Lung (tissue), 12 donors: ENCODE measurements around the gene NPFFR1. TPM values are rescaled to one million over a fixed set of nuclear protein-coding genes. Genes with fewer than 3 reads are reported as not detected.

Experiments used
- ATAC-seq: fragments of 200-7000 bp; cut with Tn5 transposase; one replicate; pipeline ENCODE4 v1.9.1; 2020; ENCODE audit warnings: moderate number of reproducible peaks; ENCODE audit not compliant: insufficient read depth, low FRiP score
- DNase-seq, 3 donors: peaks; one replicate each; pipeline ENCODE4 v3.0.0-alpha.2; 2013 to 2017
- H3K27ac ChIP-seq, 2 donors: one replicate each; pipeline ENCODE4 v1.5.1; 2013; ENCODE audit warnings: mild to moderate bottlenecking in 2 of 2, moderate library complexity in 2 of 2, control low read depth in 1 of 2, inconsistent platforms in 1 of 2, low read depth in 1 of 2, low read length in 1 of 2
- H3K27me3 ChIP-seq, 3 donors: one replicate each; pipeline ENCODE4 v1.5.1; 2013; ENCODE audit warnings: low read length in 2 of 3; ENCODE audit not compliant: control insufficient read depth in 3 of 3, insufficient read depth in 3 of 3
- H3K36me3 ChIP-seq, 4 donors: one replicate each; pipeline ENCODE4 v1.5.1; 2013; ENCODE audit warnings: low read length in 4 of 4, mild to moderate bottlenecking in 1 of 4, moderate library complexity in 1 of 4; ENCODE audit not compliant: control insufficient read depth in 4 of 4, insufficient read depth in 4 of 4
- H3K4me1 ChIP-seq, 5 donors: one replicate each; pipeline ENCODE4 v1.5.1; 2013; ENCODE audit warnings: low read length in 5 of 5, mild to moderate bottlenecking in 2 of 5, moderate library complexity in 1 of 5; ENCODE audit not compliant: control insufficient read depth in 5 of 5, insufficient read depth in 5 of 5
- H3K4me3 ChIP-seq: one replicate; pipeline ENCODE4 v1.5.1; 2013; ENCODE audit warnings: mild to moderate bottlenecking, control low read depth, moderate library complexity
- H3K9ac ChIP-seq, 2 donors: one replicate each; pipeline ENCODE4 v1.5.1; 2013; ENCODE audit warnings: low read length in 2 of 2, control low read depth in 1 of 2; ENCODE audit not compliant: insufficient read depth in 1 of 2
- H3K9me3 ChIP-seq, 4 donors: one replicate each; pipeline ENCODE4 v1.5.1; 2013; ENCODE audit warnings: low read length in 3 of 4, mild to moderate bottlenecking in 1 of 4, moderate library complexity in 1 of 4; ENCODE audit not compliant: control insufficient read depth in 4 of 4, insufficient read depth in 3 of 4
- CTCF ChIP-seq: IDR thresholded peaks from 2 replicates; pipeline ENCODE4 v1.5.1; 2012; ENCODE audit warnings: mild to moderate bottlenecking; ENCODE audit errors: control extremely low read depth, extremely low read depth
- WGBS, 2 donors: extraction: QIAGEN DNeasy Blood & Tissue Kit; methylation state at CpG; one replicate each; pipeline ENCODE4 v1.1.7; 2013; 5-methylcytosine and 5-hydroxymethylcytosine counted together
- polyA plus RNA-seq, 2 donors: library from polyadenylated mRNA; stranded (reverse); fragments of 200-250 nt; gene quantifications; one replicate each; pipeline ENCODE4 v1.2.1, GENCODE V29; 2013
- total RNA-seq, 2 donors: library from RNA; depleted of rRNA in 1 of 2; stranded (reverse); fragments of >200 nt in 1 of 2; gene quantifications; one replicate each; pipeline ENCODE4 v1.2.1, GENCODE V29; 2014 to 2021
- donor health status: control.
- donor health status: control.
- donor health status: Bipolar disorder and iron deficiency.
- donor health status: healthy.
- donor health status: DM: yes; HTN: yes; CAD: no.

Gene NPFFR1
- total and polyA plus RNA-seq, 4 donors = 0.12 to 2.2 (median 0.14) TPM

- Histone ChIP-seq H3K9me3 (no peaks in the 10 kb centered on the region), H3K27ac (peak overlapping the region in 1 of 2 donors; percentile 1), H3K36me3 (no peaks in the 10 kb centered on the region), H3K4me3 (no peak overlapping the region), H3K4me1 (peaks cover 0 to 14% (median 2%) of the 10 kb centered on the region in 5 donors), H3K9ac (no peak overlapping the region), H3K27me3 (no peaks in the 10 kb centered on the region)
- no peak for TF ChIP-seq CTCF
- DNase-seq = no peak
- ATAC-seq = no peak
- 84% methylated on average over 10 of the region's 10 CpGs for WGBS, 2 donors
Measured at GRCh38 chr10:70324951-70325781, 41.4 kb upstream of the NPFFR1 start.

- Histone ChIP-seq H3K4me3 (no peak overlapping the region), H3K4me1 (peaks cover 0 to 14% (median 2%) of the 10 kb centered on the region in 5 donors), H3K27ac (peak overlapping the region in 1 of 2 donors; percentile 2), H3K9me3 (no peaks in the 10 kb centered on the region), H3K27me3 (no peaks in the 10 kb centered on the region), H3K36me3 (no peaks in the 10 kb centered on the region), H3K9ac (no peak overlapping the region)
- DNase-seq (no peak), ATAC-seq (no peak)
- WGBS, 2 donors = 48 to 70% methylated on average over 11 of the region's 11 CpGs
- TF ChIP-seq CTCF = no peak
Measured at GRCh38 chr10:70324339-70324861, 40.6 kb upstream of the NPFFR1 start.

GRCh38 chr10:70323697-70324338, 40.0 kb upstream of the NPFFR1 start:
- no peaks in the 10 kb centered on the region for H3K27me3 ChIP-seq
- no peak overlapping the region for H3K4me3 ChIP-seq
- H3K9ac ChIP-seq = no peak overlapping the region
- no peaks in the 10 kb centered on the region for H3K9me3 ChIP-seq
- no peak for TF ChIP-seq CTCF
- no peak for ATAC-seq
- WGBS, 2 donors = 67 to 77% methylated on average over 18 of the region's 18 CpGs
- H3K36me3 ChIP-seq = no peaks in the 10 kb centered on the region
- no peak for DNase-seq
- peak overlapping the region in 1 of 2 donors; percentile 2 for H3K27ac ChIP-seq
- peaks cover 0 to 14% (median 2%) of the 10 kb centered on the region in 5 donors for H3K4me1 ChIP-seq
